ENCODE data around the gene GABRB3.

DNA sequence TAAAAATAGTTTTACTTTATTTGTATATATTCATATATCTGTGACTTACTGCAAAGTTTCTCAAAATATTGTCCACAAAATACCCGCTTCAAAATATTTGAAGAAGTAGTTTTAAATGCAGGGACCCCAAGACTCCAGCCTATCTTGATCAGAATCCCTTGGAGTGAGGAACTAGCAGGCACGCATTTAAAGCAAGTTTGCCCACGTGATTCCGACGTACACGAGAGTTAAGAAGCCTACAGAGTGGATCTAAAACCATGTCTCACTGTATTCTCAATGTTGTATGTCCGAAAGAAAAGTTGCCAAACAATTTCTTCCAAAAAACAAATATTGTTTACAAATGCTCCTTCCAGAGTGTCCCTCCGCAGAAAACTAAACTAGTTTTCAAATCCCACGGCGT is 1.7 kb downstream of the GABRB3 start:
- TF ChIP-seq, protein P1, sequence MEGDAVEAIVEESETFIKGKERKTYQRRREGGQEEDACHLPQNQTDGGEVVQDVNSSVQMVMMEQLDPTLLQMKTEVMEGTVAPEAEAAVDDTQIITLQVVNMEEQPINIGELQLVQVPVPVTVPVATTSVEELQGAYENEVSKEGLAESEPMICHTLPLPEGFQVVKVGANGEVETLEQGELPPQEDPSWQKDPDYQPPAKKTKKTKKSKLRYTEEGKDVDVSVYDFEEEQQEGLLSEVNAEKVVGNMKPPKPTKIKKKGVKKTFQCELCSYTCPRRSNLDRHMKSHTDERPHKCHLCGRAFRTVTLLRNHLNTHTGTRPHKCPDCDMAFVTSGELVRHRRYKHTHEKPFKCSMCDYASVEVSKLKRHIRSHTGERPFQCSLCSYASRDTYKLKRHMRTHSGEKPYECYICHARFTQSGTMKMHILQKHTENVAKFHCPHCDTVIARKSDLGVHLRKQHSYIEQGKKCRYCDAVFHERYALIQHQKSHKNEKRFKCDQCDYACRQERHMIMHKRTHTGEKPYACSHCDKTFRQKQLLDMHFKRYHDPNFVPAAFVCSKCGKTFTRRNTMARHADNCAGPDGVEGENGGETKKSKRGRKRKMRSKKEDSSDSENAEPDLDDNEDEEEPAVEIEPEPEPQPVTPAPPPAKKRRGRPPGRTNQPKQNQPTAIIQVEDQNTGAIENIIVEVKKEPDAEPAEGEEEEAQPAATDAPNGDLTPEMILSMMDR (IDR thresholded peaks at IDR 0.05; ENCODE audit: low read depth, low read length, poor library complexity, severe bottlenecking), result no peak
- no peak for TF ChIP-seq EZH2phosphoT487 (IDR thresholded peaks at IDR 0.05; ENCODE audit: borderline replicate concordance, low read length)

Data from DOHH2 (cell line).